Activated CD4-positive, CD25-positive, alpha-beta regulatory T cell treated with anti-CD3 and anti-CD28 coated beads, Interleukin-2, amount 50 U/mL, for 72 hours (primary cell): Measurements from ENCODE around the gene DDX54.
"Not testable (repeated sequence)": the region's sequence is repeated elsewhere in the genome, so short reads cannot be mapped to it uniquely, and the experiment has no call there.

Experiments used
- DNase-seq: peaks from one replicate; pipeline ENCODE4 v3.0.0; 2021

DDX54 gene

GRCh38 chr12:113138826-113139225, 46.5 kb downstream of the DDX54 start:
- DNase-seq = no peak

GRCh38 chr12:113137861-113138783, 47.2 kb downstream of the DDX54 start:
- no peak for DNase-seq

GRCh38 chr12:113136990-113137511, 48.2 kb downstream of the DDX54 start:
- DNase-seq = no peak

- DNase-seq = peak; percentile 68
These were observed 48.9 kb downstream of the DDX54 start for GRCh38 chr12:113136128-113136989.

GRCh38 chr12:113135178-113136127, 49.8 kb downstream of the DDX54 start, which contains the start of gene RASAL1:
Gene RASAL1 (minus strand): TSS chr12:113135761. CDS start chr12:113135462, 299 bp downstream.
- DNase-seq = peak; percentile 82

GRCh38 chr12:113134521-113134951, 50.7 kb downstream of the DDX54 start:
- DNase-seq = no peak

- no peak for DNase-seq
These were observed 51.2 kb downstream of the DDX54 start for GRCh38 chr12:113134071-113134470.

- DNase-seq = no peak
These were observed 51.6 kb downstream of the DDX54 start for GRCh38 chr12:113133666-113134065.

- DNase-seq = no peak
These were observed 52.2 kb downstream of the DDX54 start for GRCh38 chr12:113133036-113133435.

GRCh38 chr12:113131556-113131955, 53.7 kb downstream of the DDX54 start:
- no peak for DNase-seq

- no peak for DNase-seq
These were observed 54.7 kb downstream of the DDX54 start for GRCh38 chr12:113130457-113131135.

- no peak for DNase-seq
These were observed 55.4 kb downstream of the DDX54 start for GRCh38 chr12:113129664-113130456.

GRCh38 chr12:113128802-113129663, 56.2 kb downstream of the DDX54 start:
- DNase-seq = no peak

- DNase-seq = no peak
These were observed 57.5 kb downstream of the DDX54 start for GRCh38 chr12:113127791-113128199.

GRCh38 chr12:113120670-113121370, 64.5 kb downstream of the DDX54 start:
- no peak for DNase-seq

GRCh38 chr12:113119980-113120669, 65.2 kb downstream of the DDX54 start:
- DNase-seq = no peak

- no peak for DNase-seq
These were observed 67.1 kb downstream of the DDX54 start for GRCh38 chr12:113118142-113118541.

GRCh38 chr12:113117684-113118083, 67.6 kb downstream of the DDX54 start:
- not testable (repeated sequence) for DNase-seq
